WERI-Rb-1 (cell line): ENCODE measurements around the gene RNF144B.

Experiments used
- DNase-seq: peaks from one replicate; pipeline ENCODE4 v3.0.0-alpha.2; 2020
- H3K27ac ChIP-seq: fragments of 250-450 bp; sonication (Bioruptor Pico); 2 replicates; pipeline ENCODE4 v1.5.1; 2020; ENCODE audit warnings: mild to moderate bottlenecking, moderate library complexity
- H3K27me3 ChIP-seq: fragments of 250-450 bp; sonication (Bioruptor Pico); 2 replicates; pipeline ENCODE4 v1.5.1; 2021; ENCODE audit warnings: mild to moderate bottlenecking, low read depth, moderate library complexity; ENCODE audit not compliant: insufficient read depth, severe bottlenecking
- H3K36me3 ChIP-seq: fragments of 250-450 bp; sonication (Bioruptor Pico); 2 replicates; pipeline ENCODE4 v1.5.1; 2020; ENCODE audit warnings: mild to moderate bottlenecking, moderate library complexity
- H3K4me3 ChIP-seq: 2 replicates; pipeline ENCODE4 v1.5.1; 2011; ENCODE audit warnings: low read depth, mild to moderate bottlenecking, control low read depth, low read length
- H3K9me3 ChIP-seq: fragments of 250-450 bp; sonication (Bioruptor Pico); 2 replicates; pipeline ENCODE4 v1.5.1; 2021; ENCODE audit warnings: mild to moderate bottlenecking, moderate library complexity; ENCODE audit not compliant: severe bottlenecking
- CTCF ChIP-seq: IDR thresholded peaks from 2 replicates; pipeline ENCODE4 v1.5.1; 2011; ENCODE audit warnings: low read depth, mild to moderate bottlenecking, control low read depth, inconsistent platforms, low read length

RNF144B gene

GRCh38 chr6:18347021-18347577 is 40.1 kb upstream of the RNF144B start:
- no peak for TF ChIP-seq CTCF
- no peaks in the 10 kb centered on the region for H3K36me3 ChIP-seq
- DNase-seq = no peak
- H3K27ac ChIP-seq = no peak overlapping the region
- H3K4me3 ChIP-seq = no peak overlapping the region
- no peaks in the 10 kb centered on the region for H3K27me3 ChIP-seq
- H3K9me3 ChIP-seq = no peaks in the 10 kb centered on the region

- Histone ChIP-seq H3K4me3 (no peak overlapping the region), H3K27ac (no peak overlapping the region), H3K9me3 (no peaks in the 10 kb centered on the region), H3K27me3 (no peaks in the 10 kb centered on the region), H3K36me3 (no peaks in the 10 kb centered on the region)
- DNase-seq = no peak
- no peak for TF ChIP-seq CTCF
These were observed 39.3 kb upstream of the RNF144B start for GRCh38 chr6:18347866-18348265.

GRCh38 chr6:18349386-18349785 is 37.8 kb upstream of the RNF144B start:
- DNase-seq = no peak
- Histone ChIP-seq H3K4me3 (no peak overlapping the region), H3K36me3 (no peaks in the 10 kb centered on the region), H3K27ac (no peak overlapping the region), H3K9me3 (no peaks in the 10 kb centered on the region), H3K27me3 (no peaks in the 10 kb centered on the region)
- no peak for TF ChIP-seq CTCF

- H3K27me3 ChIP-seq = no peaks in the 10 kb centered on the region
- no peak overlapping the region for H3K27ac ChIP-seq
- no peak overlapping the region for H3K4me3 ChIP-seq
- H3K9me3 ChIP-seq = no peaks in the 10 kb centered on the region
- no peaks in the 10 kb centered on the region for H3K36me3 ChIP-seq
- DNase-seq = no peak
- TF ChIP-seq CTCF = no peak
These were observed 36.9 kb upstream of the RNF144B start for GRCh38 chr6:18350271-18350670.

- Histone ChIP-seq H3K4me3 (no peak overlapping the region), H3K9me3 (no peaks in the 10 kb centered on the region), H3K27me3 (no peaks in the 10 kb centered on the region), H3K36me3 (no peaks in the 10 kb centered on the region), H3K27ac (no peak overlapping the region)
- no peak for TF ChIP-seq CTCF
- no peak for DNase-seq
These were observed 36.4 kb upstream of the RNF144B start for GRCh38 chr6:18350712-18351111.

- TF ChIP-seq CTCF = no peak
- Histone ChIP-seq H3K27me3 (no peaks in the 10 kb centered on the region), H3K27ac (no peak overlapping the region), H3K9me3 (no peaks in the 10 kb centered on the region), H3K36me3 (no peaks in the 10 kb centered on the region), H3K4me3 (no peak overlapping the region)
- no peak for DNase-seq
These were observed 35.1 kb upstream of the RNF144B start for GRCh38 chr6:18352001-18352400.
